Body of pancreas (tissue), 4 donors: ENCODE results near the gene TLE1. TPM values are rescaled to one million over a fixed set of nuclear protein-coding genes. Genes with fewer than 3 reads are reported as not detected.

Source experiments
- ATAC-seq: fragments of 150-250 bp; one replicate; pipeline ENCODE4 v1.9.1; 2016
- DNase-seq, 4 donors: peaks; one replicate each; pipeline ENCODE4 v3.0.0-alpha.2; 2019
- H3K27ac ChIP-seq, 4 donors: fragments of 200-600 bp; sonication (generic); 1 replicate in 3 of 4; 2 replicates in 1 of 4; pipeline versions ENCODE4 v1.5.1 to v1.6.1; 2016 to 2019; ENCODE audit warnings: mild to moderate bottlenecking in 1 of 4, mixed read lengths in 1 of 4, moderate library complexity in 1 of 4
- H3K27me3 ChIP-seq, 2 donors: fragments of 200-600 bp; sonication (generic); one replicate each; pipeline ENCODE4 v1.6.0; 2016; ENCODE audit warnings: mild to moderate bottlenecking in 1 of 2
- H3K36me3 ChIP-seq, 2 donors: fragments of 200-600 bp; sonication (generic); replicated peaks in 1 of 2; 2 replicates each; pipeline ENCODE4 v1.5.1; 2016; ENCODE audit warnings: low read depth in 2 of 2; ENCODE audit not compliant: insufficient read depth in 1 of 2
- H3K4me1 ChIP-seq: fragments of 200-600 bp; sonication (generic); one replicate; pipeline ENCODE4 v1.6.0; 2016
- H3K4me3 ChIP-seq, 2 donors: fragments of 200-600 bp; sonication (generic); 1 replicate in 1 of 2; 2 replicates in 1 of 2; pipeline ENCODE4 v1.5.1; 2016 to 2019
- H3K9me3 ChIP-seq, 3 donors: fragments of 200-600 bp; sonication (generic); 1 replicate in 2 of 3; 2 replicates in 1 of 3; pipeline ENCODE4 v1.5.1; 2016
- CTCF ChIP-seq, 7 experiments: fragments of 450-650 bp in 4 of 7; fragments of 200-600 bp in 3 of 7; sonication (generic) in 3 of 7; IDR thresholded peaks; one replicate each; pipeline ENCODE4 v1.5.1; 2016 to 2019; ENCODE audit warnings: antibody characterized with exemption in 7 of 7
- POLR2A ChIP-seq, 3 donors: fragments of 450-650 bp; IDR thresholded peaks; one replicate each; pipeline ENCODE4 v1.6.1; 2016; ENCODE audit warnings: antibody characterized with exemption in 3 of 3, mild to moderate bottlenecking in 2 of 3
- WGBS, 2 donors: methylation state at CpG; one replicate each; pipeline ENCODE4 v1.1.5; 2017; 5-methylcytosine and 5-hydroxymethylcytosine counted together
- intact Hi-C: fragments of 100-400 bp; cut with DNase I; formaldehyde crosslinking; loops from one replicate; pipeline ENCODE4 v1.15.1; 2023
- total RNA-seq, 2 donors: library from RNA; depleted of rRNA; stranded (reverse); fragments of >200 nt; gene quantifications; one replicate each; pipeline ENCODE4 v1.1.0, GENCODE V29; 2016

The TLE1 gene
- total RNA-seq, 2 donors from 2014 or later = 49.5 to 58.3 TPM

GRCh38 chr9:81575956-81576355 is 113.4 kb downstream of the TLE1 start:
- H3K27me3 ChIP-seq = no peaks in the 10 kb centered on the region
- H3K4me1 ChIP-seq = no peaks in the 10 kb centered on the region
- H3K27ac ChIP-seq = no peak overlapping the region
- DNase-seq (no peak), ATAC-seq (no peak)
- H3K9me3 ChIP-seq = no peaks in the 10 kb centered on the region
- intact Hi-C loops = no loop called here
- H3K4me3 ChIP-seq = no peak overlapping the region
- H3K36me3 ChIP-seq = no peaks in the 10 kb centered on the region
- WGBS, 2 donors = 64 to 68% methylated on average over 2 of the region's 2 CpGs
- TF ChIP-seq CTCF (IDR thresholded peaks at IDR 0.05) (no peak), POLR2A (IDR thresholded peaks at IDR 0.05) (no peak)

DNA sequence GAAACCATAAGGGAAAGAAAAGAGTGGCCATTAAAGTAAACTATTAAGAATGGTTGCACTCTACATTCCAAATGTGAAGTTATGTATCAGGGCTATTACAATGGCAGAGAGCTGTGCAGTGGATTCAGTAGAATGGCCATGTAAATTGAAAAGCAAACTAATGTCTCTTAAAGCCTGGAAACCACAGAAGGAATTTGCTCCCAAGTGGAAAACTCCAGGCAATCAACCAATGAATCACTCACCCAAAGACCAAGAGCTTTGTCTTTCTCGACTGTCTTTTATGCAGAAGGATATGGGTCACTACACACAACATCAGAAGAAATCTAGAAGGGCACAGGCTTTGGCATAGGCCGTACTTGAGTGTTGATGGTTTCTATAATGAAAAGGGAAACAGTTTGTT is 114.9 kb downstream of the TLE1 start:
- DNase-seq (no peak), ATAC-seq (no peak)
- no peaks in the 10 kb centered on the region for H3K9me3 ChIP-seq
- H3K4me3 ChIP-seq = no peak overlapping the region
- no peak overlapping the region for H3K27ac ChIP-seq
- WGBS, 2 donors = 90 to 91% methylated on average over 2 of the region's 2 CpGs
- TF ChIP-seq POLR2A (IDR thresholded peaks at IDR 0.05) (no peak), CTCF (IDR thresholded peaks at IDR 0.05) (no peak)
- no peaks in the 10 kb centered on the region for H3K4me1 ChIP-seq
- no peaks in the 10 kb centered on the region for H3K27me3 ChIP-seq
- no peaks in the 10 kb centered on the region for H3K36me3 ChIP-seq
- intact Hi-C loops = no loop called here

DNA sequence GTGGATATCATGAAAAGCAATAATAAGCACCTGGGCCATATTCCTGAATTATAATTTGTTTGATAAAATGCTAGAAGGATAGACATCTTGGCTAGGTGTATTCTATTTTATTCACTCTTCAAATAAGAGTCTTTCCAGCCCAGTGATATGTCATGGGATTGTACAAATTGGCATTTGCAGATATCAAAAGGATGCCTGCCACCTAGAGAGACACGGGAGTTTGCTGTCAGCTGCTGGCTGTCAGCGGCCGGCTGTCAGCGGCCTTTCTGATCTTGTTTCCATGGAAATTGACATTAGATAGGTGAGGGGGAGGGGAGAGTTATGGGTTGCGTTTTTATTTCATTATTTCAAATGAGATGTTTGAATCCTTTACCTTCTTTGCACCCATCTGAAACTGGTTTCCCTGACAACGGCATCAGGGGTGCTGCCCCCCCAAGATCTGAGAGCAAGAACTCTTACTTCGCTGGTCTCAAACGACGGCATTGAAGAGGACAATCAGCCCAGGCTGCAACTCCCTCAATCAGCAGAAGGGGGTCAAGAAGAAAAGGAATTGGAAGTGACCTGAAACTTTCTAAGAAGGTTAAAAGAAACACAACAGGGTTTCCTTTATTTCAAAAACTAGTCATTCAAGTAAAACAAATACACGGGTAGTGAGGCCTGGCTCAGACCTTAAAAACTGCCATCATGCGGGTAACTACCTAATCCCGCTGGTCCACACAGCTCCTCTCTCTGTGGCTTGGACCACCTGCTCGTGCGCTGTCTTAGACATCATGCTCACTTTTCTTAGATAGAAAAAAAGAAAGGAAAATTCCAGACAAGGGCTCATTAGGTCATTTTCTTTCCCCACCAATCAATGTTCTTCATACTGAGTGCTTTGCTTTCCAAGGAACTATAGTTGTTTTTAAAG is 115.7 kb downstream of the TLE1 start:
- no peak overlapping the region for H3K27ac ChIP-seq
- ATAC-seq (no peak), DNase-seq (no peak)
- no peaks in the 10 kb centered on the region for H3K27me3 ChIP-seq
- H3K9me3 ChIP-seq = no peaks in the 10 kb centered on the region
- no peak for TF ChIP-seq CTCF (IDR thresholded peaks at IDR 0.05)
- TF ChIP-seq POLR2A (IDR thresholded peaks at IDR 0.05) = no peak
- H3K4me1 ChIP-seq = no peaks in the 10 kb centered on the region
- intact Hi-C loops = no loop called here
- 68 to 70% methylated on average over 14 of the region's 14 CpGs for WGBS, 2 donors
- H3K36me3 ChIP-seq = no peaks in the 10 kb centered on the region
- H3K4me3 ChIP-seq = no peak overlapping the region

DNA sequence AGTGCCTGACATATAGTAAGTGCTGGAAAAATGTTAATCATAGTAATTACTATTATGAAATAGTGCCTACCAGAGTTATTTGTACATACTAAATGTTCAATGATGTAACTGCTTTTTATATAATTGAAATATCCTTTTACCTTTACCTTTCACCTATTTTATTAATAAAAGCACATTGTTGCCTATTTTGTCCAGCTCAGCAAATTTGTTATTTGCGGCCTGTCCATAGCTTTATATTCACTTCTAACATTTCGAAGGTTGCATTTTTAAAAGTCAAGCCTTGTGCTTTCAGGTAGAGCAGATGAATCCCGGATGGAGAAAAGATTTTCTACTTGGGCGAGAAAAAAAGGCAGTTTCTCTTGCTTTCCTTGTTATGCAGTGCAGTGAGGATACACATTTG is 119.3 kb downstream of the TLE1 start:
- Histone ChIP-seq H3K36me3 (no peaks in the 10 kb centered on the region), H3K27ac (no peak overlapping the region), H3K9me3 (no peaks in the 10 kb centered on the region), H3K4me3 (no peak overlapping the region), H3K4me1 (peaks cover 8% of the 10 kb centered on the region), H3K27me3 (no peaks in the 10 kb centered on the region)
- ATAC-seq (no peak), DNase-seq (no peak)
- intact Hi-C loops = no loop called here
- 90 to 91% methylated on average over 4 of the region's 4 CpGs for WGBS, 2 donors
- TF ChIP-seq POLR2A (IDR thresholded peaks at IDR 0.05) = no peak
- TF ChIP-seq CTCF (IDR thresholded peaks at IDR 0.05) = no peak
